SK-N-SH treated with all-trans-retinoic acid at 6 μM for 48 hours (cell line): ENCODE measurements around the gene ATP5PD.

Experiments used
- ATAC-seq: fragments of 200-7000 bp; cut with Tn5 transposase; 3 replicates; pipeline ENCODE4 v1.9.1; 2020; ENCODE audit warnings: mild to moderate bottlenecking, moderate library complexity
- ARNTL ChIP-seq: fragments of 450-650 bp; formaldehyde crosslinking; IDR thresholded peaks from 2 replicates; pipeline ENCODE4 v1.5.0; 2020; ENCODE audit warnings: low read depth, mild to moderate bottlenecking, moderate library complexity, borderline replicate concordance
- BACH2 ChIP-seq: fragments of 250-450 bp; sonication (Bioruptor Pico); IDR thresholded peaks from 2 replicates; pipeline ENCODE4 v1.9.0; 2021; ENCODE audit warnings: mild to moderate bottlenecking, borderline replicate concordance
- CSDC2 ChIP-seq: fragments of 250-450 bp; sonication (Bioruptor Pico); IDR thresholded peaks from 2 replicates; pipeline ENCODE4 v1.5.0; 2020; ENCODE audit warnings: mild to moderate bottlenecking, moderate library complexity
- ESRRG ChIP-seq: fragments of 250-450 bp; sonication (Bioruptor Pico); IDR thresholded peaks from 2 replicates; pipeline ENCODE4 v1.6.1; 2021; ENCODE audit warnings: mild to moderate bottlenecking
- GLIS3 ChIP-seq: fragments of 250-450 bp; sonication (Bioruptor Pico); IDR thresholded peaks from 2 replicates; pipeline ENCODE4 v1.5.0; 2020; ENCODE audit warnings: mild to moderate bottlenecking, moderate library complexity
- ISL1 ChIP-seq: fragments of 250-450 bp; sonication (Bioruptor Pico); IDR thresholded peaks from 2 replicates; pipeline ENCODE4 v2.1.2; 2022; ENCODE audit warnings: mild to moderate bottlenecking, moderate library complexity
- OSR1 ChIP-seq: fragments of 250-450 bp; sonication (Bioruptor Pico); IDR thresholded peaks from 2 replicates; pipeline ENCODE4 v1.8.0; 2022; ENCODE audit warnings: moderate library complexity, mild to moderate bottlenecking, inconsistent platforms
- RARB ChIP-seq: fragments of 250-450 bp; sonication (Bioruptor Pico); IDR thresholded peaks from 2 replicates; pipeline ENCODE4 v1.8.0; 2021; ENCODE audit warnings: mild to moderate bottlenecking, moderate library complexity
- SNAI2 ChIP-seq: fragments of 250-450 bp; sonication (Bioruptor Pico); IDR thresholded peaks from 2 replicates; pipeline ENCODE4 v1.5.0; 2020; ENCODE audit warnings: mild to moderate bottlenecking, moderate library complexity
- TCF4 ChIP-seq: fragments of 250-450 bp; sonication (Bioruptor Pico); IDR thresholded peaks from 2 replicates; pipeline ENCODE4 v1.8.0; 2021; ENCODE audit warnings: mild to moderate bottlenecking, moderate library complexity, borderline replicate concordance
- ZC3H10 ChIP-seq: fragments of 250-450 bp; sonication (Bioruptor Pico); IDR thresholded peaks from 2 replicates; pipeline ENCODE4 v1.5.1; 2021; ENCODE audit warnings: mild to moderate bottlenecking, moderate library complexity
- ZFP3 ChIP-seq: fragments of 250-450 bp; sonication (Bioruptor Pico); IDR thresholded peaks from 2 replicates; pipeline ENCODE4 v1.5.0; 2020; ENCODE audit warnings: mild to moderate bottlenecking, moderate library complexity
- ZFP30 ChIP-seq: fragments of 450-650 bp; formaldehyde crosslinking; IDR thresholded peaks from 2 replicates; pipeline ENCODE4 v1.5.0; 2022; ENCODE audit warnings: mild to moderate bottlenecking, moderate library complexity
- ZNF565 ChIP-seq: fragments of 450-650 bp; formaldehyde crosslinking; conservative IDR thresholded peaks from 2 replicates; pipeline ENCODE4 v1.5.0; 2020; ENCODE audit warnings: low read depth, mild to moderate bottlenecking, moderate library complexity
- ZNF70 ChIP-seq: fragments of 450-650 bp; formaldehyde crosslinking; IDR thresholded peaks from 2 replicates; pipeline ENCODE4 v1.5.0; 2020; ENCODE audit warnings: mild to moderate bottlenecking, moderate library complexity
- ZNF8 ChIP-seq: fragments of 450-650 bp; formaldehyde crosslinking; IDR thresholded peaks from 2 replicates; pipeline ENCODE4 v1.5.0; 2020; ENCODE audit warnings: mild to moderate bottlenecking, moderate library complexity
- TF ChIP-seq, protein P1 (sequence below): fragments of 250-450 bp; sonication (Bioruptor Pico); IDR thresholded peaks from 2 replicates; pipeline ENCODE4 v1.8.0; 2020; ENCODE audit warnings: mild to moderate bottlenecking, moderate library complexity, borderline replicate concordance
- TF ChIP-seq, protein P2 (sequence below): fragments of 250-450 bp; sonication (Bioruptor Pico); IDR thresholded peaks from 2 replicates; pipeline ENCODE4 v1.5.1; 2021; ENCODE audit warnings: mild to moderate bottlenecking, moderate library complexity
- TF ChIP-seq, protein P3 (sequence below): fragments of 250-450 bp; sonication (Bioruptor Pico); IDR thresholded peaks from 2 replicates; pipeline ENCODE4 v1.8.0; 2021; ENCODE audit warnings: low read depth, mild to moderate bottlenecking, moderate library complexity, borderline replicate concordance
- TF ChIP-seq, protein P4 (sequence below): fragments of 250-450 bp; sonication (Bioruptor Pico); IDR thresholded peaks from 2 replicates; pipeline ENCODE4 v1.5.0; 2020; ENCODE audit warnings: mild to moderate bottlenecking, moderate library complexity
- TF ChIP-seq, protein P5 (sequence below): fragments of 250-450 bp; sonication (Bioruptor Pico); IDR thresholded peaks from 2 replicates; pipeline ENCODE4 v1.5.1; 2020; ENCODE audit warnings: low read depth, mild to moderate bottlenecking, moderate library complexity

The ATP5PD gene

DNA sequence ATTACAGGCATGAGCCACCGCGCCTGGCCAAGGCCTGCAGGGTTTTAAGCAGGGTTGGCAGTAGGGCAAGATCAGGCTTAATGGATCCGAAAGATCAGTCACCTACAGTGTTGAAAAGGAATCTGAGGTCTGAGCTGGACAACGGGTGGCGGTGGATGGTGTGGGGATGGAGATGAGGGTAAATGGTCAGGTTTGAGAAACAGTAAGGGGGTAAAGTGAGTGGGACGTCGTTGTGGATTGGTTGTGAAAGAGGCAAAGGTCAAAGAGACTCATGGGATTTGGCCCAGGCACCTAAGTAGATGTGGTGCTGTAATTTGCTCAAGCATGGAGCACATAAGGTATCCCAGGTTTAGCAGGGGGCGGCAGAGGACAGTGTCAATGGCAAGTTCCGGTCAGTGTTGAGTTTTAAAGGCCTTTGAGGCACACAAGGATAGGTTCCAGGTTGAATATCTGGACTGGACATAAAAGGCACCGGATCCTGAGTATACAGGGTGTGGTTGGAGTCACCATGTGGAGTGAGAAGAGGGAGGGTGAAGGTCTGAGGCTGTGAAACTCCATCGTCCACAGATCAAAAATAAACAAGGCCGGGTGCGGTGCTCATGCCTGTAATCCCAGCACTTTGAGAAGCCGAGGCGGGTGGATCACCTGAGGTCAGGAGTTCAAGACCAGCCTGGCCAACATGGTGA is 39.9 kb upstream of the ATP5PD start:
- TF ChIP-seq ZFP3: no peak
- no peak for TF ChIP-seq SNAI2 (CRISPR knock-in tag)
- no peak for TF ChIP-seq ZC3H10 (CRISPR knock-in tag)
- TF ChIP-seq ESRRG (CRISPR knock-in tag): no peak
- TF ChIP-seq TCF4 (CRISPR knock-in tag): no peak
- no peak for TF ChIP-seq ZNF8 (CRISPR knock-in tag)
- TF ChIP-seq ZFP30 (CRISPR knock-in tag): no peak
- TF ChIP-seq ZNF70 (CRISPR knock-in tag): no peak
- TF ChIP-seq ZNF565 (CRISPR knock-in tag): no peak
- TF ChIP-seq OSR1 (CRISPR knock-in tag): no peak
- TF ChIP-seq, protein P1, sequence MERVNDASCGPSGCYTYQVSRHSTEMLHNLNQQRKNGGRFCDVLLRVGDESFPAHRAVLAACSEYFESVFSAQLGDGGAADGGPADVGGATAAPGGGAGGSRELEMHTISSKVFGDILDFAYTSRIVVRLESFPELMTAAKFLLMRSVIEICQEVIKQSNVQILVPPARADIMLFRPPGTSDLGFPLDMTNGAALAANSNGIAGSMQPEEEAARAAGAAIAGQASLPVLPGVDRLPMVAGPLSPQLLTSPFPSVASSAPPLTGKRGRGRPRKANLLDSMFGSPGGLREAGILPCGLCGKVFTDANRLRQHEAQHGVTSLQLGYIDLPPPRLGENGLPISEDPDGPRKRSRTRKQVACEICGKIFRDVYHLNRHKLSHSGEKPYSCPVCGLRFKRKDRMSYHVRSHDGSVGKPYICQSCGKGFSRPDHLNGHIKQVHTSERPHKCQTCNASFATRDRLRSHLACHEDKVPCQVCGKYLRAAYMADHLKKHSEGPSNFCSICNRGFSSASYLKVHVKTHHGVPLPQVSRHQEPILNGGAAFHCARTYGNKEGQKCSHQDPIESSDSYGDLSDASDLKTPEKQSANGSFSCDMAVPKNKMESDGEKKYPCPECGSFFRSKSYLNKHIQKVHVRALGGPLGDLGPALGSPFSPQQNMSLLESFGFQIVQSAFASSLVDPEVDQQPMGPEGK (CRISPR knock-in tag): no peak
- TF ChIP-seq RARB (CRISPR knock-in tag): no peak
- no peak for TF ChIP-seq ARNTL
- TF ChIP-seq ISL1 (CRISPR knock-in tag): no peak
- no peak for TF ChIP-seq CSDC2 (CRISPR knock-in tag)
- TF ChIP-seq, protein P2, sequence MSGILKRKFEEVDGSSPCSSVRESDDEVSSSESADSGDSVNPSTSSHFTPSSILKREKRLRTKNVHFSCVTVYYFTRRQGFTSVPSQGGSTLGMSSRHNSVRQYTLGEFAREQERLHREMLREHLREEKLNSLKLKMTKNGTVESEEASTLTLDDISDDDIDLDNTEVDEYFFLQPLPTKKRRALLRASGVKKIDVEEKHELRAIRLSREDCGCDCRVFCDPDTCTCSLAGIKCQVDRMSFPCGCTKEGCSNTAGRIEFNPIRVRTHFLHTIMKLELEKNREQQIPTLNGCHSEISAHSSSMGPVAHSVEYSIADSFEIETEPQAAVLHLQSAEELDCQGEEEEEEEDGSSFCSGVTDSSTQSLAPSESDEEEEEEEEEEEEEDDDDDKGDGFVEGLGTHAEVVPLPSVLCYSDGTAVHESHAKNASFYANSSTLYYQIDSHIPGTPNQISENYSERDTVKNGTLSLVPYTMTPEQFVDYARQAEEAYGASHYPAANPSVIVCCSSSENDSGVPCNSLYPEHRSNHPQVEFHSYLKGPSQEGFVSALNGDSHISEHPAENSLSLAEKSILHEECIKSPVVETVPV: no peak
- TF ChIP-seq BACH2 (CRISPR knock-in tag): no peak
- TF ChIP-seq GLIS3 (CRISPR knock-in tag): no peak
- TF ChIP-seq, protein P3, sequence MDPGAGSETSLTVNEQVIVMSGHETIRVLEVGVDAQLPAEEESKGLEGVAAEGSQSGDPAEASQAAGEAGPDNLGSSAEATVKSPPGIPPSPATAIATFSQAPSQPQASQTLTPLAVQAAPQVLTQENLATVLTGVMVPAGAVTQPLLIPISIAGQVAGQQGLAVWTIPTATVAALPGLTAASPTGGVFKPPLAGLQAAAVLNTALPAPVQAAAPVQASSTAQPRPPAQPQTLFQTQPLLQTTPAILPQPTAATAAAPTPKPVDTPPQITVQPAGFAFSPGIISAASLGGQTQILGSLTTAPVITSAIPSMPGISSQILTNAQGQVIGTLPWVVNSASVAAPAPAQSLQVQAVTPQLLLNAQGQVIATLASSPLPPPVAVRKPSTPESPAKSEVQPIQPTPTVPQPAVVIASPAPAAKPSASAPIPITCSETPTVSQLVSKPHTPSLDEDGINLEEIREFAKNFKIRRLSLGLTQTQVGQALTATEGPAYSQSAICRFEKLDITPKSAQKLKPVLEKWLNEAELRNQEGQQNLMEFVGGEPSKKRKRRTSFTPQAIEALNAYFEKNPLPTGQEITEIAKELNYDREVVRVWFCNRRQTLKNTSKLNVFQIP (CRISPR knock-in tag): no peak
- TF ChIP-seq, all 23 proteins: peak for 0
- no peak for ATAC-seq

DNA sequence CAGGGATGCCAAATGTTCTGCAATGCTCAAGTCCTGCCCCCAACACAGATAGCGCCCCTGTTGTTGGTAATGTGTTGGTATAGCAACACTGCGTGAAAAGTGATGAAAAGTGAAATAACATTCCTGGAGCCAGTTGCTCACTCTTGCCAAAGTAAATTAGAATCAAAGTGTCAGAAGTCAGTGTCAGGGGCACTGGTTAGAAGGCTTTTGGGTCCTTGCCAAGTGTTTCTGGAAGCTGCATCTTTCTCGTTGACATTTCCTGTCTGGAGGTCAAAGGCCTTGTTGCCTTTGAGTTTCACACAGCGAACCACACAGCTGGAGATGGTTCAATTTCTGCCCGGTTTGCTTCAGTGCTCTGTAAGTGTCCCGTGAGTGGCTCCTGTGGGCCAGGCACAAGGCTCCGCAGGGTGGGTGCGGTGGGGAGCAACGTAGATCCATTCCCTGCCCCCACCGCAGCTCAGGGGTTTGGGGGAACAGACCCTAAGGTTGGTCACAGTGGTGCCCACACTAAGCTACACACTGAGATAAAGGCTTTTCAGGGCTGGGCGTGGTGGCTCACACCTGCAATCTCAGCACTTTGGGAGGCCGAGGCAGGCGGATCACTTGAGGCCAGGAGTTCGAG is 37.4 kb upstream of the ATP5PD start:
- TF ChIP-seq GLIS3 (CRISPR knock-in tag): no peak
- no peak for TF ChIP-seq ZFP30 (CRISPR knock-in tag)
- no peak for TF ChIP-seq BACH2 (CRISPR knock-in tag)
- TF ChIP-seq, protein P4, sequence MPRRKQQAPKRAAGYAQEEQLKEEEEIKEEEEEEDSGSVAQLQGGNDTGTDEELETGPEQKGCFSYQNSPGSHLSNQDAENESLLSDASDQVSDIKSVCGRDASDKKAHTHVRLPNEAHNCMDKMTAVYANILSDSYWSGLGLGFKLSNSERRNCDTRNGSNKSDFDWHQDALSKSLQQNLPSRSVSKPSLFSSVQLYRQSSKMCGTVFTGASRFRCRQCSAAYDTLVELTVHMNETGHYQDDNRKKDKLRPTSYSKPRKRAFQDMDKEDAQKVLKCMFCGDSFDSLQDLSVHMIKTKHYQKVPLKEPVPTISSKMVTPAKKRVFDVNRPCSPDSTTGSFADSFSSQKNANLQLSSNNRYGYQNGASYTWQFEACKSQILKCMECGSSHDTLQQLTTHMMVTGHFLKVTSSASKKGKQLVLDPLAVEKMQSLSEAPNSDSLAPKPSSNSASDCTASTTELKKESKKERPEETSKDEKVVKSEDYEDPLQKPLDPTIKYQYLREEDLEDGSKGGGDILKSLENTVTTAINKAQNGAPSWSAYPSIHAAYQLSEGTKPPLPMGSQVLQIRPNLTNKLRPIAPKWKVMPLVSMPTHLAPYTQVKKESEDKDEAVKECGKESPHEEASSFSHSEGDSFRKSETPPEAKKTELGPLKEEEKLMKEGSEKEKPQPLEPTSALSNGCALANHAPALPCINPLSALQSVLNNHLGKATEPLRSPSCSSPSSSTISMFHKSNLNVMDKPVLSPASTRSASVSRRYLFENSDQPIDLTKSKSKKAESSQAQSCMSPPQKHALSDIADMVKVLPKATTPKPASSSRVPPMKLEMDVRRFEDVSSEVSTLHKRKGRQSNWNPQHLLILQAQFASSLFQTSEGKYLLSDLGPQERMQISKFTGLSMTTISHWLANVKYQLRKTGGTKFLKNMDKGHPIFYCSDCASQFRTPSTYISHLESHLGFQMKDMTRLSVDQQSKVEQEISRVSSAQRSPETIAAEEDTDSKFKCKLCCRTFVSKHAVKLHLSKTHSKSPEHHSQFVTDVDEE (CRISPR knock-in tag): no peak
- TF ChIP-seq, protein P5, sequence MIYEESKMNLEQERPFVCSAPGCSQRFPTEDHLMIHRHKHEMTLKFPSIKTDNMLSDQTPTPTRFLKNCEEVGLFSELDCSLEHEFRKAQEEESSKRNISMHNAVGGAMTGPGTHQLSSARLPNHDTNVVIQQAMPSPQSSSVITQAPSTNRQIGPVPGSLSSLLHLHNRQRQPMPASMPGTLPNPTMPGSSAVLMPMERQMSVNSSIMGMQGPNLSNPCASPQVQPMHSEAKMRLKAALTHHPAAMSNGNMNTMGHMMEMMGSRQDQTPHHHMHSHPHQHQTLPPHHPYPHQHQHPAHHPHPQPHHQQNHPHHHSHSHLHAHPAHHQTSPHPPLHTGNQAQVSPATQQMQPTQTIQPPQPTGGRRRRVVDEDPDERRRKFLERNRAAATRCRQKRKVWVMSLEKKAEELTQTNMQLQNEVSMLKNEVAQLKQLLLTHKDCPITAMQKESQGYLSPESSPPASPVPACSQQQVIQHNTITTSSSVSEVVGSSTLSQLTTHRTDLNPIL: no peak
- no peak for TF ChIP-seq ZFP3
- TF ChIP-seq ARNTL: no peak
- TF ChIP-seq ZC3H10 (CRISPR knock-in tag): no peak
- no peak for TF ChIP-seq ISL1 (CRISPR knock-in tag)
- no peak for TF ChIP-seq TCF4 (CRISPR knock-in tag)
- TF ChIP-seq, protein P1 (CRISPR knock-in tag): no peak
- no peak for TF ChIP-seq CSDC2 (CRISPR knock-in tag)
- no peak for TF ChIP-seq SNAI2 (CRISPR knock-in tag)
- TF ChIP-seq ZNF8 (CRISPR knock-in tag): no peak
- no peak; the same call in 2 of the 3 replicates for ATAC-seq
